Naive B cell (primary cell): ENCODE measurements around the gene RFLNA. TPM values are rescaled to one million over a fixed set of nuclear protein-coding genes. Genes with fewer than 3 reads are reported as not detected.

ENCODE experiments used
- ATAC-seq, 2 donors: fragments of 150-1000 bp; cut with Tn5 transposase; 2 replicates each; pipeline ENCODE4 v1.10.0; 2021; ENCODE audit warnings: low read depth in 2 of 2, mild to moderate bottlenecking in 2 of 2, moderate library complexity in 2 of 2
- DNase-seq: peaks from one replicate; pipeline ENCODE4 v3.0.0; 2022
- H3K27ac Mint-ChIP-seq, 6 donors: one replicate each; pipeline ENCODE4 v1.8.0; 2020 to 2022; ENCODE audit warnings: mild to moderate bottlenecking in 6 of 6, mixed read lengths in 6 of 6, moderate library complexity in 5 of 6, inconsistent platforms in 2 of 6
- H3K27me3 Mint-ChIP-seq, 3 donors: one replicate each; pipeline ENCODE4 v1.8.0; 2021 to 2022; ENCODE audit warnings: mixed read lengths in 3 of 3, mild to moderate bottlenecking in 1 of 3
- H3K36me3 Mint-ChIP-seq, 2 donors: one replicate each; pipeline ENCODE4 v1.8.0; 2020 to 2022; ENCODE audit warnings: mixed read lengths in 2 of 2, inconsistent platforms in 1 of 2, mild to moderate bottlenecking in 1 of 2
- H3K4me1 Mint-ChIP-seq, 3 donors: one replicate each; pipeline ENCODE4 v1.8.0; 2020 to 2022; ENCODE audit warnings: mixed read lengths in 3 of 3, inconsistent platforms in 1 of 3, mild to moderate bottlenecking in 1 of 3, moderate library complexity in 1 of 3
- H3K4me3 Mint-ChIP-seq, 8 donors: one replicate each; pipeline ENCODE4 v1.8.0; 2020 to 2022; ENCODE audit warnings: mild to moderate bottlenecking in 8 of 8, mixed read lengths in 8 of 8, moderate library complexity in 8 of 8, inconsistent platforms in 2 of 8
- H3K9me3 Mint-ChIP-seq, 7 donors: one replicate each; pipeline ENCODE4 v1.8.0; 2020 to 2022; ENCODE audit warnings: mixed read lengths in 7 of 7, mild to moderate bottlenecking in 5 of 7, inconsistent platforms in 2 of 7, moderate library complexity in 1 of 7
- polyA plus RNA-seq, 6 donors: library from polyadenylated mRNA; unstranded; fragments of 300-500 nt; fragmentation: Illumina TruSeq; gene quantifications; one replicate each; pipeline ENCODE4 v1.2.3, GENCODE V29; 2021; ENCODE audit warnings: low read depth in 6 of 6

The RFLNA gene
- polyA plus RNA-seq, 6 donors from 2014 or later: 0.22 TPM; not detected in 5

DNA sequence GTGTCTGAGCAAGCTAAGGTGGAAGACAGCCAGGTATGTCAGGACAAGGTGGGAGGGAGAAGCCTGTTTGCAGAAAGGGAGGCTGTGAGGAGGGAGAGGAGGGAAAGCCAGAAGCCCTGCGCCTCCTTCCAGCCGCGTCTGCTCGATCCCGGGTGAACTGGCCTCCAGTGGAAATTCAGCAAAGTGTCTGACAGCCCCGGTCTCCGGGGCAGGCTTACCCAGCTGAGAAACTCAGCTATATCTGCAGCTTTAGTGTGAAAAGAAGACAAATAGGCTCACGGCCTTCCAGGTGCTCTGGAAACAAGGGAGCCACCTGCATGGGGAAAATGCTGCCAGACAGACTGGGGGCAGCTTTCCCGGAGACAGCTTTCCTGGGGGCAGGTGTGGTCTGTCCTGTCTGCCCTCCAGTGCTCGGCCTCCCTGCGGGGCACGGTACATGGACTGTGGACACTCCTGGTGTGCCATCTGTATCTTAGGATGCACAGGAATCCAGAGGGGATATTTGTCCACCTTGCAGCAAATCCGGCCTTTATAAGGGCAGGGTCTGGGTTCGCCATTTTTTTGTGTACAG is 6.3 kb downstream of the RFLNA start:
- no peak overlapping the region for H3K4me3 Mint-ChIP-seq
- peaks cover 0 to 6% (median 0%) of the 10 kb centered on the region in 3 donors for H3K4me1 Mint-ChIP-seq
- DNase-seq (no peak), ATAC-seq (no peak)
- H3K9me3 Mint-ChIP-seq: no peaks in the 10 kb centered on the region
- no peaks in the 10 kb centered on the region for H3K36me3 Mint-ChIP-seq
- H3K27me3 Mint-ChIP-seq: peaks cover 11 to 39% (median 37%) of the 10 kb centered on the region in 3 donors
- H3K27ac Mint-ChIP-seq: no peak overlapping the region

DNA sequence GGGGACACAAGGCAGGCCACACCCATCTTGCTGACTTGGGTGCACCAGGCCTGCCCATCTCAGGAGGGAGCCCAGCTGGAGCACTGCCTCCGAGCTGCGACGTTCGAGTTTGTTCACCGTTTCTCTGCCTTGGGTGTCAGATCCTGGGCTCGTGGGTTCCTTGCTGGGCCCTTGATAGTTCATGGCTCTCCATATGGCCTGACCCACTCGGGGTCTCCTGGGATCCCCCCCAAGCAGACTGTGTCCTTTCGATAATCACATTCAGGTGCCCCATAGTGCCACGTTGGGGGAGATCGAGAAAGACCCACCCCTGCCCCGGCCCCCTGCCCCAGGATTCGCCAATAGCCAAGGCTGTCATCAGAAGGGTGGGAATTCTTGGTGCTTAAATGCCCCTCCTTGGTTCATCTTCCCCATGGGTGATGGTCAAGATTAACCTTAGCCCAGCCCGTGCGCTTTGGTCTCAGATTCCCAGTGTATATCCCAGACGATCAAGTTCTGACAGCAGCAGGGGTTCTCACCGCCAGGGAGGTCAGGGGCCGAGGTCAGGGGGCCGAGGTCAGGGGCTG is 7.4 kb downstream of the RFLNA start:
- no peaks in the 10 kb centered on the region for H3K36me3 Mint-ChIP-seq
- H3K27ac Mint-ChIP-seq: no peak overlapping the region
- no peaks in the 10 kb centered on the region for H3K4me1 Mint-ChIP-seq
- no peak overlapping the region for H3K4me3 Mint-ChIP-seq
- H3K9me3 Mint-ChIP-seq: no peaks in the 10 kb centered on the region
- DNase-seq (no peak), ATAC-seq (no peak)
- peaks cover 1 to 27% (median 26%) of the 10 kb centered on the region in 3 donors for H3K27me3 Mint-ChIP-seq

DNA sequence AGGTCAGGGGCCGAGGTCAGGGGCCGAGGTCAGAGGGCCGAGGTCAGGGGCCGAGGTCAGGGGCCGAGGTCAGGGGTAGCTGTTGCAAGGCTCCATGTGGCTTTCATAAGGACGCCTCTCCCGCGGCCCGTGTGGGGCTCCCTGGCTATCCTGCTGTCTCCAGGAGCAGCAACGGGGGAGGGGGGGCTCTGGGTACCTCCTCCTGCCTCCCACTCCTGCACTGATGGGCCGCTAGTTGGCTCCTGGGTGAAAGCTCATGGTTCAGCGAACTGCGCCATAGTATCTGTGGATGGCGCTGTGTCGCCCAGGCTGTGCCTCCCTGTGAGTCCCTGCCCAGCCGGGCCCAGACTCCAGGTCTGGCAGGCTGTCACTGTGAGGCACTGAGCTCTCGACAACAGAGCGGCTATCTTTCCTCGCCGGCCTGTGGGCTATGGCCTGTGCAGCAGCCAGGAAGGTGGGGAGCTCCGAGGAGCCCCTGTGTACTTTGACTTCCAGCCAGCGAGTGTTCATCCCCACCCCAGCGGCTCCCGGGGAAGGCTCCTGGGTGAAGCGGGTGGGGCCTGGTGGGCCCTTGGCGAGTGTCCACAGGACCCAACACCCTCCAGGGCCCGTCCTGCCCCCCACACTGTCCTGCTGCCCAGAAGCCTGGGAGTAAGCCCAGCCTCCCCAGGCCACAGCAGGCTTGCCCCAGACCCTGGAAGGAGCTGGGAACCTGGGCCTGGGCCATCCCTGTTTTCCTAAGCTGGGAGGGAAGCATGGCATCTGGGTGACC is 8.1 kb downstream of the RFLNA start:
- Mint-ChIP-seq H3K27ac (no peak overlapping the region), H3K9me3 (no peaks in the 10 kb centered on the region), H3K36me3 (no peaks in the 10 kb centered on the region), H3K4me1 (no peaks in the 10 kb centered on the region), H3K4me3 (no peak overlapping the region), H3K27me3 (peaks cover 0 to 22% (median 21%) of the 10 kb centered on the region in 3 donors)
- ATAC-seq (no peak), DNase-seq (no peak)

DNA sequence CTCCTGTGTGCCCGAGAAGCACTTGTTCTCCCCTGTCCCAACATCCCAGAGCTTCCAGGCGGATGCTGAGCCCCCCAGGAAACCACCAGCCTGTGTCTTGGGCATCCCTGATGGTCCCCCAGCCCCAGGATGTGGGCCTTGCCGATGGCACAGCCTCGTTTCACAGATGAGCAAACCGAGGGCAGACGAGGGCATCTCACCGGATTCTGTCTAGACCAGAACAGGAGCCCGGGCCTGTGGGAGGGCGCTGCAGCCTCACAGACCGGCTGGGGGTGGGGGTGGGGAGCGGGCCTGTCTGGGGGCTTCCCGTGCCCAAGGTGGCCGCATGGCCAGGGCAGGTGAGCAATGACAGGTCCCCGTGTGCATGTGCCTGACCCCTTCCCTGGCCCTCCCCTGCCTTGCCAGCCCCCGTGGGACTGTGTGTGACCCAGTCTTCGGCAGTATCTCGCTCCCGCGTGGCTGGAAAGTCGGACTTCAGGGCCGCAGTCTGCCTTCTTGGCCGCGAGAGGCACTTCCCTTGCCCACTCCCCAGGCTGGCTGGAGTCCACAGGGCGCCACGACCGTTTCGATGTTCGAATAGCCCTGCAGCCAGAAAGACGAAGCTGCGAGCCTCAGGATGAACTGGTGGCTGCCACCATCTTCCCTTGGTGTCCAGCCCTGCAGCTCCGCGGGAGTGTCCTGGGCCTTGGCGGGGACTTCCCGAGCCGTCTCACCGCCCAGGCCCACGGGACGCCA is 8.9 kb downstream of the RFLNA start:
- Mint-ChIP-seq H3K36me3 (no peaks in the 10 kb centered on the region), H3K9me3 (no peaks in the 10 kb centered on the region), H3K27me3 (peaks cover 0 to 14% (median 13%) of the 10 kb centered on the region in 3 donors), H3K27ac (no peak overlapping the region), H3K4me3 (no peak overlapping the region), H3K4me1 (no peaks in the 10 kb centered on the region)
- no peak for DNase-seq
- ATAC-seq: no peak

DNA sequence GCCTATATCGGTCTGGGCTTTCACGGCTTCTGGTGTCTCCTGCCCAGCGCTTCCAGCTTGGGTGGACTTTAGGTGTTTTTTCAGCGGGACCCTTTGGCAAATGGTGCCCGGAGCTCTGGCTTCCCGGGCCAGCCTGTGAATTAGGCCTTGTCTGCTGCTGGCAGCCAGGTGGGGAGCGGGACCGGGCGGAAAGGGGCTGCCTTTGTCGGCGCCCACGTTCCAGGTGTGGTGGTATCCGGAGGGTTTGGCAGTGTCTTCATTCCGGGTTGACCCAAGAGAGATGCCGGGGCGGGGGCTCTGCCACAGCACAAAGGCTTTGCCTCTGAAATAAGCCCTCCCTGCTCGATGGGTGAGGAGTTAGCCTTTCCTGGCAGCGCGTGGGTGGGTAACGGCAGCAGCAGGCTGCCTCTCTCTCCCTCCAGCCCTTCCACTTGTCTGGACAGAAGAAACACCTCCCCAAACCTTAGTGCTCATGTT is 9.5 kb downstream of the RFLNA start:
- no peaks in the 10 kb centered on the region for H3K4me1 Mint-ChIP-seq
- no peak for DNase-seq
- H3K27me3 Mint-ChIP-seq: peaks cover 0 to 13% (median 12%) of the 10 kb centered on the region in 3 donors
- no peaks in the 10 kb centered on the region for H3K36me3 Mint-ChIP-seq
- no peaks in the 10 kb centered on the region for H3K9me3 Mint-ChIP-seq
- no peak for ATAC-seq
- no peak overlapping the region for H3K27ac Mint-ChIP-seq
- no peak overlapping the region for H3K4me3 Mint-ChIP-seq

DNA sequence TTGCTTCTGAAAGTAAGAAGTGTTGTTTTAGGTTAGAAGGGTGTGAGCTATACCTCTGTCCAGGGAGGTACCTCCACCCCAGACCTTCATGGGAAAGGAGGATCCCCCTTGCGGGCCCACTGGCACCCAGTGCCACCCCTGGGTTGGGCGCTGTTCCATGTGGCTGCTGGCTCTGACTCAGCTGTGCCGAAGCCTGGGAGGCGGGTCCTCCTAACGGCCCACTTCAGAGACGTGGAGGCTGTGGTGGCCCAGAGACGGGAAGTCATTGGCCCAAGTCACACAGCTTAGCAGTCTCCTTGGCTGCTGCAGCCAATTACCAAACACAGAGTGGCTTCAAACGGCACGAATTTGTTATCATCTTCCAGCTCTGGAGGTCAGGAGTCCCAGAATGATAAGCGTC is 10.2 kb downstream of the RFLNA start:
- H3K36me3 Mint-ChIP-seq: no peaks in the 10 kb centered on the region
- no peaks in the 10 kb centered on the region for H3K9me3 Mint-ChIP-seq

DNA sequence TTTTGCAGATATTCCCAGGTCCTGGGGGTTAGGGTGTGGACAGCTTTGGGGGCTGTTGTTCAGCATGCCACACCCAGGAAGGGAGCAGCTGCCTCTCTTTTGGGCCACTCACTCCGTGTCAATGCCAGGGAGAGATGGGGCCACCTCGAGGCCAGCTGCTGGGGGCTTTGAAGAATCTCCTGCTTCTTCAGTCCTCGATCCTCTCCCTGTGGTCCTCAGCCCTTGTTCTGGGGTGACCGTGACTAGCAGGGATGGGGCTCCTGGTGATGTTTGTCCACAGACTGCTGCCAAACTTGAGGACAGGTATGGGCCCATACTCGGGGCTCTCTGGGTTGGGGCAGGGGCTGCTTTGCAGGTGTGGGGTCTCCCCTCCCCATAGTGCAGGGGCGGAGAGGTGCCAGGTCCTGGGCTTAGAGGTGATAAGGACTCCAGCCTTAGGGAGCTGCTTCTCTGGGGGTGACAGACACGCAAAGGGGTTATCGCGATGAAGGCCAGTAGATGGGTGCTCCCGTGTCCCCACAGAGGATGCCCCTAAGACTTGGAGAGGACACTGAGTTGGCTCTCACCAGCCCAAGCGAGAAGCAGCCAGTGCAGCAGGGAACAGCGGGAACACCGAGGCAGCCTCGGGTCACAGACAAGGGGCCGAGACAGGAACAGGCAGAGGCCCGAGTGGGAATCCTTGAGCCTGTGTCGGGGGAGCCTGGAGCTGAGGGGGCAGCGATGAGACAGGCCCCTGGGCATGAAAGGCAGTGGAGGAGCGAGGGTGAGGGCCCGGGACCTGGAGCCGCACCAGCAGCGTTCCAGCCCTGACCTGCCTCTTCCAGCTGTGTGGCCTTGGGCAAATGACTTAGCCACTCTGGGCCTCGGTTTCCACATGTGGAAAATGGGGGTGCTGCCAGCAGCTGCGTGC is 11.1 kb downstream of the RFLNA start:
- Mint-ChIP-seq H3K9me3 (no peaks in the 10 kb centered on the region), H3K4me1 (no peaks in the 10 kb centered on the region), H3K27me3 (peaks cover 0 to 2% (median 1%) of the 10 kb centered on the region in 3 donors), H3K4me3 (no peak overlapping the region), H3K36me3 (no peaks in the 10 kb centered on the region), H3K27ac (no peak overlapping the region)
- no peak for DNase-seq
- ATAC-seq: no peak

More for the DNA sequence above, 10.2 kb downstream of the RFLNA start:
- no peak overlapping the region for H3K27ac Mint-ChIP-seq
- H3K4me1 Mint-ChIP-seq: no peaks in the 10 kb centered on the region
- ATAC-seq (no peak), DNase-seq (no peak)
- peaks cover 0 to 11% (median 10%) of the 10 kb centered on the region in 3 donors for H3K27me3 Mint-ChIP-seq
- H3K4me3 Mint-ChIP-seq: no peak overlapping the region

DNA sequence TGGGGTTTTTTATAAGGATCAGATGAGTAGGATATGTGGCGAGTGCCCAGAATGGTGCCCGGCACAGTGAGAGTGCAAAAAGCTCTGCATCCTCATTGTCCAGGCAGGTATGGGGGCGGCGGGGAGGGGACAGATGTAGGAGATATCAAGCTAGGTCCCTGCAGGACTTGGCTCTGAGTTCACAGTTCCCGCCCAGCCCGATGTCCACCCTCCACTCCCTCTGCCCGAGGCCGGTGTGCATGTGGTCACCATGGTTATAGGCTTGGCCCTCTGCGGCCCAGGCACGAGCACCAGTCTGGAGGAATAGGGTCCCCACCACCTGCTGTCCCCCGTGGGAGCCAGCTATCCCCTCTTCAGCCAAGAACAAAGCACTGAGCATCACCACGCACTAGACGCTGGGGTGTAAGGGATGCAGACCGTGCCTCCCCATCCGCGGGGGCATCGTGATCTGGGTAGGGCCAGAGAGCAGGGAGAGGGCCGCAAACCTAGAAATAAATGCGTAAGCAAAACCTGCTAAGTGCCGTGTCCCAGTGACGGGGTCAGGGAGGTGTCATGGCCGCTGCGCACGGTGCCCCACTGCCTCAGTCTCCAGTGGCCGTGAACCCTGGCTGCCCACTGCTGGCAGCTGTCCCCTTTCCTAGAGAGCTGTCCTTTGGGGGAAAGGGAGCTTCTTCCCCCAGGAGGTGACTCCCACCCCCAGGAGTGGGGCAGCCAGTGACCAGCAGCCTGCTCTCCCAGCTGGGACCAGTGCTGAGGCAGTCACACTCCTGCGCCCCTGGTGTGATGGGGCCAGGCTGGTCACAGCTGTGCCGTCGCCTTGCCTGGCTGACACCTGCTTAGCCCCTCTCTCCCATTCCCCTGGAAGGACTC is 12.0 kb downstream of the RFLNA start:
- Mint-ChIP-seq H3K9me3 (no peaks in the 10 kb centered on the region), H3K4me3 (no peak overlapping the region), H3K36me3 (no peaks in the 10 kb centered on the region), H3K27ac (no peak overlapping the region), H3K27me3 (no peaks in the 10 kb centered on the region), H3K4me1 (no peaks in the 10 kb centered on the region)
- DNase-seq (no peak), ATAC-seq (no peak)

DNA sequence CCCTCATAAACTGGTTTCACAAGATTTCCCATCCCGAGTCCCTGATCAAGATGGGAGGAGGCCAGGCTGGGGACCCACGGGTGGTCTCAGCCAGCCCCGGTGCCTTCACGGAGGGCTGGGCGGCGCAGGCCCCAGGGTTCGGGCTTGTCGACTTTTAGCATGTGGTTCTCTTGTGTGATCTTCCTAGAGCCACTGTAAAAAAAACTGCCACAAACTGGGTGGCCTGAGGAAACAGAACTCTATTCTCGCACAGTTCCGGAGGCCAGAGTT is 12.6 kb downstream of the RFLNA start:
- no peak overlapping the region for H3K27ac Mint-ChIP-seq
- no peak for DNase-seq
- H3K27me3 Mint-ChIP-seq: no peaks in the 10 kb centered on the region
- H3K36me3 Mint-ChIP-seq: no peaks in the 10 kb centered on the region
- no peaks in the 10 kb centered on the region for H3K9me3 Mint-ChIP-seq
- ATAC-seq: no peak
- no peaks in the 10 kb centered on the region for H3K4me1 Mint-ChIP-seq
- no peak overlapping the region for H3K4me3 Mint-ChIP-seq

DNA sequence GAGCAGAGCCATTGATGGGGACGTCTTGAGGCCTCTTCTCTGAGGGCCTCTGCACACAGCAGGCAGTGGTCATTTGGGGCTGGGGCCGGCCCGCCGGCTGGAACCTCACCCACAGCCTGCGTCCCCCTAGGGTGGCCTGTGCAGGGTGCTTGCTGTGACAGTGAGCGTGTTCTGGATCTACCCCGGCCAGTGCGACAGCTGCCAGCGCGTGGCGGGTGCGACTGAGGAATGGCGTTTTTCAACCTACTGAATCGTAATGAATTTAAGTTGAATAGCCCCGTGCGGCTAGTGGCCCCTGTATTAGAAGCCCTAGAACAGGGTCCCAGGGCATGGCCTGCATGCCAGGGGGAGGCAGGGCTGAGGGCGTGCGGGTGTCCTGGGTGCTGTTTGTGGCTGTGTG is 13.8 kb downstream of the RFLNA start:
- Mint-ChIP-seq H3K27me3 (peaks cover 0 to 2% (median 0%) of the 10 kb centered on the region in 3 donors), H3K36me3 (no peaks in the 10 kb centered on the region), H3K9me3 (no peaks in the 10 kb centered on the region), H3K27ac (no peak overlapping the region), H3K4me3 (no peak overlapping the region), H3K4me1 (no peaks in the 10 kb centered on the region)
- DNase-seq: no peak
- no peak for ATAC-seq

DNA sequence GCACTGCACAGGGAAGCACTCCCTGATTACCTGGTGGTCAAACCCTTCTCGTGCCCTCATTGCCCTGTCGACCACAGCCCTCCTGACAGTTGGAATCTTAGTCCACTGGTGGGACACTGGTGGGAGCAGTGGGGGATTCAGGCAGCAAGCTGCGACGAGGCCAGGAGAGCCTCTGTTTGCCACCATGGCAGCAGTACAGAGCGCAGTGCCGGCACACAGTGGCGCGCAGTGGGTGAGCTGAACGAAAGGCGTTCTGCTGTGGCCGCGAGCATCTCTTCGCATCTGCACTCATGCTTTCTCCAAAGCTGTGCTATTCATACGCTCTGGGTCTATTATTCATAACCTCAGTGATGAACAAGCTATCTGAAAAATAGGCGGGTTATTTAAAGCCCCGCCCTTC is 14.3 kb downstream of the RFLNA start:
- H3K27me3 Mint-ChIP-seq: peaks cover 0 to 3% (median 0%) of the 10 kb centered on the region in 3 donors
- no peaks in the 10 kb centered on the region for H3K9me3 Mint-ChIP-seq
- no peaks in the 10 kb centered on the region for H3K36me3 Mint-ChIP-seq
- H3K4me3 Mint-ChIP-seq: no peak overlapping the region
- no peak overlapping the region for H3K27ac Mint-ChIP-seq
- no peaks in the 10 kb centered on the region for H3K4me1 Mint-ChIP-seq
- ATAC-seq (no peak), DNase-seq (no peak)

DNA sequence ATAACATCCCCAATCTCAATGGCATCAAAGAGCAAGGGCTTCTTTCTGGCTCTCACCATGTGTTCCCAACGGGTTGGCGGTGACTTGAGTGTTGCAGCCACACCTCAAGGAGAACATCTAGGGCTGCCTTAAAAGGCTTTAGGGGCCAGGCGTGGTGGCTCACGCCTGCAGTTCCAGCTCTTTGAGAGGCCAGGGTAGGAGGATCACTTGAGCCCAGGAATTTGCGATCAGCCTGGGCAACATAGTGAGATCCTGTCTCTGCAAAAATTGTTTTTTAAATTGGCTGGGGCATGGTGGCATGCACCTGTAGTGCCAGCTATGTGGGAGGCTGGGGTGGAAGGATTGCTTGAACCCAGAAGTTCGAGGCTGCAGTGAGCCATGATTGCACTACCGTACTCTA is 14.9 kb downstream of the RFLNA start:
- Mint-ChIP-seq H3K9me3 (no peaks in the 10 kb centered on the region), H3K36me3 (no peaks in the 10 kb centered on the region), H3K27ac (no peak overlapping the region), H3K4me1 (no peaks in the 10 kb centered on the region), H3K4me3 (no peak overlapping the region), H3K27me3 (peaks cover 0 to 3% (median 0%) of the 10 kb centered on the region in 3 donors)
- ATAC-seq: no peak
- no peak for DNase-seq
